Prostate gland (tissue), 2 donors: ENCODE measurements around the gene CCS. TPM values are rescaled to one million over a fixed set of nuclear protein-coding genes. Genes with fewer than 3 reads are reported as not detected.

Source experiments
- DNase-seq: peaks from one replicate; pipeline ENCODE4 v3.0.0-alpha.2; 2019; ENCODE audit warnings: low spot score
- H3K27ac ChIP-seq, 2 donors: fragments of 200-600 bp; sonication (generic); 2 replicates each; pipeline ENCODE4 v1.5.1; 2017 to 2019
- H3K27me3 ChIP-seq: fragments of 200-600 bp; sonication (generic); replicated peaks from 2 replicates; pipeline ENCODE4 v1.5.1; 2019; ENCODE audit not compliant: insufficient read depth
- H3K36me3 ChIP-seq, 2 donors: fragments of 200-600 bp; sonication (generic); 1 replicate in 1 of 2; 2 replicates in 1 of 2; pipeline versions ENCODE4 v1.5.1 to v1.8.1; 2017 to 2019
- H3K4me1 ChIP-seq: fragments of 200-600 bp; sonication (generic); replicated peaks from 2 replicates; pipeline ENCODE4 v1.5.1; 2019
- H3K4me3 ChIP-seq, 2 donors: fragments of 200-600 bp; sonication (generic); 2 replicates each; pipeline ENCODE4 v1.5.1; 2017 to 2019
- H3K9me3 ChIP-seq: fragments of 200-600 bp; sonication (generic); 2 replicates; pipeline ENCODE4 v1.5.1; 2017
- CTCF ChIP-seq, 4 experiments: fragments of 200-600 bp in 2 of 4; fragments of 450-650 bp in 2 of 4; sonication (generic) in 2 of 4; IDR thresholded peaks; 1 replicate in 3 of 4; 2 replicates in 1 of 4; pipeline ENCODE4 v1.5.1; 2016 to 2019; ENCODE audit warnings: antibody characterized with exemption in 4 of 4, mild to moderate bottlenecking in 2 of 4, moderate library complexity in 2 of 4
- POLR2A ChIP-seq: fragments of 450-650 bp; IDR thresholded peaks from one replicate; pipeline ENCODE4 v1.6.1; 2016; ENCODE audit warnings: antibody characterized with exemption, mild to moderate bottlenecking
- POLR2AphosphoS5 ChIP-seq: sonication (generic); formaldehyde crosslinking; IDR thresholded peaks from one replicate; pipeline ENCODE4 v1.6.1; 2017; ENCODE audit warnings: antibody characterized with exemption
- WGBS: methylation state at CpG from one replicate; pipeline ENCODE4 v1.1.5; 2018; 5-methylcytosine and 5-hydroxymethylcytosine counted together
- intact Hi-C: fragments of 100-400 bp; cut with DNase I; formaldehyde crosslinking; loops from one replicate; pipeline ENCODE4 v1.14.2; 2022
- total RNA-seq, 2 donors: library from RNA; depleted of rRNA; stranded (reverse); fragments of >200 nt; gene quantifications; one replicate each; pipeline ENCODE4 v1.1.0, GENCODE V29; 2016

The CCS gene
- total RNA-seq, 2 donors from 2014 or later = 31.0 to 63.8 TPM

DNA sequence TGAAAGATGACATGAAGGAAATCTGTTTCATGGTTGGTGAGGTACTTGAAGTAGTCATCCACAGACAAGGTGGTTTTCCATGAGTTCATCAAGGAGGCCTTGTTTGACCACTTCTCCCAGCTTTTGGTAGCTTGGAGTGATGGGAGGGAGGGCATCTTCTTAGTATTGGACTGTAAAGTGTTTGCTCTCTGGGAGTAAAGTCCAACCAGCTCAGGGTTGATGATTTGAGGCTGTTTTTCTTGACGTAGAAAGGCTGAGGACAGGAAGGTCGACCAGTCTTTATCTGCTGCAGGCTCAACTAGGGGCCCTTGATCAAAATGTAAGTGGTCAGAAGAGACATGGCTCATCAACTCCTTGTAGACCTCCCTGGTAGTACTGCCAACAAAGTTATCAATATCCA is 1.8 kb upstream of the CCS start:
- H3K4me1 ChIP-seq = peaks cover 8% of the 10 kb centered on the region
- intact Hi-C loops = loop anchor here (5.0 kb wide), 1 partner anchor 86 kb away; the partner anchor contains the start of gene RBM4B
- TF ChIP-seq POLR2AphosphoS5 = no peak
- no peak for TF ChIP-seq CTCF (IDR thresholded peaks at IDR 0.05)
- TF ChIP-seq POLR2A = no peak
- no peak overlapping the region for H3K27ac ChIP-seq
- H3K27me3 ChIP-seq = no peaks in the 10 kb centered on the region
- WGBS = 92% methylated on average over 2 of the region's 2 CpGs
- no peak overlapping the region for H3K4me3 ChIP-seq
- no peaks in the 10 kb centered on the region for H3K36me3 ChIP-seq
- no peak for DNase-seq
- no peaks in the 10 kb centered on the region for H3K9me3 ChIP-seq

- H3K36me3 ChIP-seq = no peaks in the 10 kb centered on the region
- H3K9me3 ChIP-seq = no peaks in the 10 kb centered on the region
- H3K4me1 ChIP-seq = peaks cover 8% of the 10 kb centered on the region
- no peak for TF ChIP-seq CTCF (IDR thresholded peaks at IDR 0.05)
- no peak for TF ChIP-seq POLR2AphosphoS5
- TF ChIP-seq POLR2A = no peak
- intact Hi-C loops = loop anchor here (5.0 kb wide), 1 partner anchor 84 kb away; the partner anchor contains the start of gene RBM4B
- no peak for DNase-seq
- H3K27me3 ChIP-seq = no peaks in the 10 kb centered on the region
- peak overlapping the region; percentile 60 to 66 for H3K4me3 ChIP-seq
- WGBS = 10% methylated on average over 12 of the region's 12 CpGs
- H3K27ac ChIP-seq = peak overlapping the region; percentile 80 to 83
Observed at GRCh38 chr11:66593303-66593635, 284 bp downstream of the CCS start.

GRCh38 chr11:66593650-66594049 is 665 bp downstream of the CCS start:
- Histone ChIP-seq H3K9me3 (no peaks in the 10 kb centered on the region), H3K4me1 (peaks cover 8% of the 10 kb centered on the region), H3K4me3 (peak overlapping the region; percentile 60 to 66), H3K27me3 (no peaks in the 10 kb centered on the region), H3K27ac (peak overlapping the region in 1 of 2 donors; percentile 80), H3K36me3 (no peaks in the 10 kb centered on the region)
- intact Hi-C loops = loop anchor here (5.0 kb wide), 1 partner anchor 84 kb away; the partner anchor contains the start of gene RBM4B
- WGBS = 66% methylated on average over 7 of the region's 7 CpGs
- no peak for DNase-seq
- no peak for TF ChIP-seq POLR2AphosphoS5
- no peak for TF ChIP-seq CTCF (IDR thresholded peaks at IDR 0.05)
- TF ChIP-seq POLR2A = no peak

GRCh38 chr11:66595245-66595904 is 2.4 kb downstream of the CCS start:
- H3K27me3 ChIP-seq = no peaks in the 10 kb centered on the region
- WGBS = 54% methylated on average over 5 of the region's 5 CpGs
- DNase-seq = no peak
- TF ChIP-seq CTCF (IDR thresholded peaks at IDR 0.05) (no peak), POLR2AphosphoS5 (no peak), POLR2A (no peak)
- no peak overlapping the region for H3K4me3 ChIP-seq
- H3K36me3 ChIP-seq = peaks cover 0 to 4% of the 10 kb centered on the region in 2 donors
- H3K9me3 ChIP-seq = no peaks in the 10 kb centered on the region
- H3K27ac ChIP-seq = no peak overlapping the region
- H3K4me1 ChIP-seq = peaks cover 8% of the 10 kb centered on the region
- intact Hi-C loops = no loop called here

GRCh38 chr11:66598993-66599392 is 6.0 kb downstream of the CCS start:
- no peak overlapping the region for H3K27ac ChIP-seq
- TF ChIP-seq POLR2AphosphoS5 (no peak), CTCF (IDR thresholded peaks at IDR 0.05) (no peak), POLR2A (no peak)
- intact Hi-C loops = no loop called here
- WGBS = 93% methylated on average over 6 of the region's 6 CpGs
- peaks cover 0 to 4% of the 10 kb centered on the region in 2 donors for H3K36me3 ChIP-seq
- H3K4me1 ChIP-seq = peaks cover 6% of the 10 kb centered on the region
- no peak overlapping the region for H3K4me3 ChIP-seq
- H3K27me3 ChIP-seq = no peaks in the 10 kb centered on the region
- DNase-seq = no peak
- H3K9me3 ChIP-seq = no peaks in the 10 kb centered on the region
